OCI-LY7 (cell line): ENCODE results near the gene SLF1. TPM values are rescaled to one million over a fixed set of nuclear protein-coding genes. Genes with fewer than 3 reads are reported as not detected.

ENCODE experiments used
- BruUV-seq: library from RNA; stranded (reverse); fragments of 400-500 nt; replicated peaks from 2 replicates; lab custom pipeline; 2021; lab: Mats Ljungman, UMichigan
- CTCF ChIA-PET: fragments of 300-600 bp; sonication (Branson Sonifier 250); formaldehyde crosslinking; loops from one replicate; lab custom pipeline; 2022; ENCODE audit warnings: antibody characterized with exemption; ENCODE audit not compliant: unreplicated experiment; lab: Charles Lee
- POLR2A ChIA-PET: fragments of 300-600 bp; sonication (Branson Sonifier 250); formaldehyde crosslinking; loops from one replicate; lab custom pipeline; 2022; ENCODE audit warnings: antibody characterized with exemption; lab: Charles Lee
- DNase-seq: peaks from one replicate; pipeline ENCODE4 v3.0.0-alpha.2; 2015; ENCODE audit warnings: low spot score
- H2AFZ ChIP-seq: fragments of 200-600 bp; sonication (generic), shearing (Covaris generic); 2 replicates; pipeline ENCODE4 v1.6.1; 2014; ENCODE audit warnings: mild to moderate bottlenecking, antibody characterized with exemption, low read length, moderate library complexity
- H3K27ac ChIP-seq: fragments of 200-600 bp; sonication (generic); 2 replicates; pipeline ENCODE4 v1.5.1; 2014; ENCODE audit warnings: mixed run types, low read depth, mild to moderate bottlenecking, moderate library complexity, low read length, inconsistent platforms; ENCODE audit not compliant: poor library complexity, severe bottlenecking
- H3K36me3 ChIP-seq: fragments of 200-600 bp; sonication (generic); 2 replicates; pipeline ENCODE4 v1.6.1; 2014; ENCODE audit warnings: mild to moderate bottlenecking, antibody characterized with exemption, low read length, moderate library complexity, mixed read lengths; ENCODE audit not compliant: insufficient read depth
- H3K4me1 ChIP-seq: fragments of 200-600 bp; sonication (generic); 2 replicates; pipeline ENCODE4 v1.5.1; 2014; ENCODE audit warnings: mild to moderate bottlenecking, low read length; ENCODE audit not compliant: insufficient read depth, poor library complexity, severe bottlenecking
- H3K4me2 ChIP-seq: fragments of 200-600 bp; sonication (generic); 2 replicates; pipeline ENCODE4 v1.6.1; 2014; ENCODE audit warnings: mild to moderate bottlenecking, low read length
- H3K4me3 ChIP-seq: fragments of 200-600 bp; sonication (generic); 2 replicates; pipeline ENCODE4 v1.5.1; 2014; ENCODE audit warnings: mild to moderate bottlenecking, low read depth, low read length; ENCODE audit not compliant: poor library complexity, severe bottlenecking
- H3K79me2 ChIP-seq: fragments of 200-600 bp; sonication (generic); 2 replicates; pipeline ENCODE4 v1.6.1; 2016; ENCODE audit warnings: low read depth, mild to moderate bottlenecking, low read length, moderate library complexity, mixed read lengths; ENCODE audit not compliant: insufficient read depth
- H3K9me2 ChIP-seq: fragments of 200-600 bp; sonication (generic); 2 replicates; pipeline ENCODE4 v1.6.1; 2016; ENCODE audit warnings: mild to moderate bottlenecking, low read length, mixed read lengths; ENCODE audit not compliant: insufficient read depth
- H3K9me3 ChIP-seq: fragments of 200-600 bp; sonication (generic); 2 replicates; pipeline ENCODE4 v1.6.1; 2014; ENCODE audit warnings: mild to moderate bottlenecking, mixed run types, low read length, mixed read lengths
- H4K20me1 ChIP-seq: fragments of 200-600 bp; sonication (generic); 2 replicates; pipeline ENCODE4 v1.6.1; 2014; ENCODE audit warnings: mild to moderate bottlenecking, antibody characterized with exemption, low read length, moderate library complexity, mixed read lengths; ENCODE audit not compliant: insufficient read depth
- EZH2phosphoT487 ChIP-seq: fragments of 200-600 bp; sonication (generic); IDR thresholded peaks from 2 replicates; pipeline ENCODE4 v1.6.1; 2018; ENCODE audit warnings: low read depth, borderline replicate concordance, mild to moderate bottlenecking, mixed run types, antibody characterized with exemption, low read length, moderate library complexity, mixed read lengths
- intact Hi-C: fragments of 100-400 bp; cut with micrococcal nuclease; formaldehyde crosslinking; loops from one replicate; pipeline ENCODE4 v1.10.0; 2022; ENCODE audit not compliant: unreplicated experiment
- total RNA-seq, 2 experiments: library from RNA; depleted of rRNA in 1 of 2; stranded (reverse); fragments of >200 nt in 1 of 2; shearing (Covaris generic) in 1 of 2; gene quantifications; 2 replicates each; pipeline ENCODE4 v1.2.3, GENCODE V29; 2014 to 2022
- TF ChIP-seq, protein P1 (sequence below): fragments of 200-600 bp; sonication (generic); conservative IDR thresholded peaks from 2 replicates; pipeline ENCODE4 v1.5.1; 2014; ENCODE audit warnings: mild to moderate bottlenecking, antibody characterized with exemption, low read length, moderate library complexity, mixed read lengths

SLF1 gene
- total RNA-seq, 2 experiments from 2014 or later = 16.0 to 20.9 TPM

- no peak overlapping the region for H3K27ac ChIP-seq
- no TSS peak for BruUV-seq
- no peaks in the 10 kb centered on the region for H3K4me1 ChIP-seq
- no peak overlapping the region for H3K4me3 ChIP-seq
- no peaks in the 10 kb centered on the region for H3K79me2 ChIP-seq
- no peak overlapping the region for H3K4me2 ChIP-seq
- no peaks in the 10 kb centered on the region for H3K9me3 ChIP-seq
- intact Hi-C loops = no loop called here
- no peak overlapping the region for H2AFZ ChIP-seq
- no peak for TF ChIP-seq EZH2phosphoT487
- TF ChIP-seq, protein P1, sequence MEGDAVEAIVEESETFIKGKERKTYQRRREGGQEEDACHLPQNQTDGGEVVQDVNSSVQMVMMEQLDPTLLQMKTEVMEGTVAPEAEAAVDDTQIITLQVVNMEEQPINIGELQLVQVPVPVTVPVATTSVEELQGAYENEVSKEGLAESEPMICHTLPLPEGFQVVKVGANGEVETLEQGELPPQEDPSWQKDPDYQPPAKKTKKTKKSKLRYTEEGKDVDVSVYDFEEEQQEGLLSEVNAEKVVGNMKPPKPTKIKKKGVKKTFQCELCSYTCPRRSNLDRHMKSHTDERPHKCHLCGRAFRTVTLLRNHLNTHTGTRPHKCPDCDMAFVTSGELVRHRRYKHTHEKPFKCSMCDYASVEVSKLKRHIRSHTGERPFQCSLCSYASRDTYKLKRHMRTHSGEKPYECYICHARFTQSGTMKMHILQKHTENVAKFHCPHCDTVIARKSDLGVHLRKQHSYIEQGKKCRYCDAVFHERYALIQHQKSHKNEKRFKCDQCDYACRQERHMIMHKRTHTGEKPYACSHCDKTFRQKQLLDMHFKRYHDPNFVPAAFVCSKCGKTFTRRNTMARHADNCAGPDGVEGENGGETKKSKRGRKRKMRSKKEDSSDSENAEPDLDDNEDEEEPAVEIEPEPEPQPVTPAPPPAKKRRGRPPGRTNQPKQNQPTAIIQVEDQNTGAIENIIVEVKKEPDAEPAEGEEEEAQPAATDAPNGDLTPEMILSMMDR = no peak
- no peaks in the 10 kb centered on the region for H3K9me2 ChIP-seq
- no peaks in the 10 kb centered on the region for H4K20me1 ChIP-seq
- ChIA-PET CTCF (no interaction called here), POLR2A (no interaction called here)
- peaks cover 27% of the 10 kb centered on the region; the same call in 1 of the 2 replicates for H3K36me3 ChIP-seq
- DNase-seq = no peak
These were observed 76.2 kb downstream of the SLF1 start for GRCh38 chr5:94694671-94695070.

- intact Hi-C loops = no loop called here
- Histone ChIP-seq H3K4me1 (peaks cover 14% of the 10 kb centered on the region), H3K27ac (no peak overlapping the region), H3K36me3 (peaks cover 7% of the 10 kb centered on the region; the same call in 1 of the 2 replicates), H3K4me3 (no peak overlapping the region), H2AFZ (no peak overlapping the region), H3K9me3 (no peaks in the 10 kb centered on the region), H4K20me1 (no peaks in the 10 kb centered on the region; the same call in 1 of the 2 replicates), H3K79me2 (no peaks in the 10 kb centered on the region), H3K4me2 (no peak overlapping the region), H3K9me2 (no peaks in the 10 kb centered on the region)
- no TSS peak for BruUV-seq
- CTCF ChIA-PET = no interaction called here
- TF ChIP-seq, protein P1 = no peak
- POLR2A ChIA-PET = no interaction called here
- DNase-seq = no peak
These were observed 79.7 kb downstream of the SLF1 start for GRCh38 chr5:94698197-94698596.

GRCh38 chr5:94699562-94699961 is 81.1 kb downstream of the SLF1 start:
- ChIA-PET CTCF (no interaction called here), POLR2A (no interaction called here)
- H3K4me3 ChIP-seq = no peak overlapping the region
- no peaks in the 10 kb centered on the region for H3K79me2 ChIP-seq
- peaks cover 7% of the 10 kb centered on the region; the same call in 1 of the 2 replicates for H3K36me3 ChIP-seq
- no peaks in the 10 kb centered on the region for H3K9me2 ChIP-seq
- no peak for TF ChIP-seq EZH2phosphoT487
- TF ChIP-seq, protein P1 = no peak
- no peak overlapping the region for H3K4me2 ChIP-seq
- DNase-seq = no peak
- H3K27ac ChIP-seq = no peak overlapping the region
- no peaks in the 10 kb centered on the region for H3K9me3 ChIP-seq
- BruUV-seq = no TSS peak
- intact Hi-C loops = no loop called here
- H3K4me1 ChIP-seq = peaks cover 15% of the 10 kb centered on the region
- H4K20me1 ChIP-seq = no peaks in the 10 kb centered on the region; the same call in 1 of the 2 replicates
- H2AFZ ChIP-seq = no peak overlapping the region
